Keratinocyte (primary cell): ENCODE measurements around the gene ZBTB20. TPM values are rescaled to one million over a fixed set of nuclear protein-coding genes. Genes with fewer than 3 reads are reported as not detected.

Source experiments
- DNase-seq: peaks from one replicate; pipeline ENCODE4 v3.0.0-alpha.2; 2011; ENCODE audit warnings: low read depth, missing footprints, low spot score
- FAIRE-seq: peaks from 2 replicates; lab custom pipeline; 2011; peaks lifted over from hg19 to GRCh38; lab: Jason Lieb, UNC
- H2AFZ ChIP-seq: 2 replicates; pipeline ENCODE4 v1.6.0; 2012; ENCODE audit warnings: low read length, control low read depth, inconsistent platforms; ENCODE audit not compliant: control insufficient read depth
- H3K27ac ChIP-seq: 2 replicates; pipeline ENCODE4 v1.5.1; 2011; ENCODE audit warnings: low read length; ENCODE audit not compliant: control insufficient read depth, insufficient read depth
- H3K27me3 ChIP-seq: 3 replicates; pipeline ENCODE4 v1.6.0; 2011; ENCODE audit warnings: low read length; ENCODE audit not compliant: control insufficient read depth, insufficient read depth; ENCODE audit errors: extremely low read depth
- H3K36me3 ChIP-seq, 2 experiments: 2 replicates in 1 of 2; 3 replicates in 1 of 2; pipeline ENCODE4 v1.5.1; 2011; ENCODE audit warnings: low read length in 2 of 2, mild to moderate bottlenecking in 1 of 2; ENCODE audit not compliant: control insufficient read depth in 2 of 2, insufficient read depth in 2 of 2; ENCODE audit errors: extremely low read depth in 1 of 2
- H3K4me1 ChIP-seq: 3 replicates; pipeline ENCODE4 v1.5.1; 2011; ENCODE audit warnings: low read length; ENCODE audit not compliant: control insufficient read depth, insufficient read depth; ENCODE audit errors: extremely low read depth
- H3K4me2 ChIP-seq: 3 replicates; pipeline ENCODE4 v1.6.0; 2011; ENCODE audit warnings: low read depth, low read length; ENCODE audit not compliant: control insufficient read depth, insufficient read depth; ENCODE audit errors: extremely low read depth
- H3K4me3 ChIP-seq, 3 experiments: fragments of 200-600 bp in 1 of 3; sonication (generic) in 1 of 3; 2 replicates in 2 of 3; 3 replicates in 1 of 3; pipeline ENCODE4 v1.5.1; 2011 to 2016; ENCODE audit warnings: low read length in 3 of 3, mild to moderate bottlenecking in 3 of 3, control low read depth in 2 of 3, inconsistent platforms in 1 of 3, low read depth in 1 of 3, mixed read lengths in 1 of 3, mixed run types in 1 of 3, moderate library complexity in 1 of 3; ENCODE audit not compliant: control insufficient read depth in 2 of 3, insufficient read depth in 2 of 3; ENCODE audit errors: extremely low read depth in 1 of 3
- H3K79me2 ChIP-seq: 2 replicates; pipeline ENCODE4 v1.6.0; 2012; ENCODE audit warnings: low read length; ENCODE audit not compliant: control insufficient read depth, insufficient read depth
- H3K9ac ChIP-seq: 3 replicates; pipeline ENCODE4 v1.6.0; 2011; ENCODE audit warnings: low read length; ENCODE audit not compliant: control insufficient read depth, insufficient read depth; ENCODE audit errors: extremely low read depth
- H3K9me1 ChIP-seq: 3 replicates; pipeline ENCODE4 v1.6.0; 2011; ENCODE audit warnings: low read length; ENCODE audit not compliant: control insufficient read depth, insufficient read depth; ENCODE audit errors: extremely low read depth
- H3K9me3 ChIP-seq: 2 replicates; pipeline ENCODE4 v1.5.1; 2012; ENCODE audit warnings: low read depth, low read length; ENCODE audit not compliant: control insufficient read depth
- H4K20me1 ChIP-seq: 3 replicates; pipeline ENCODE4 v1.6.0; 2011; ENCODE audit warnings: low read length; ENCODE audit not compliant: control insufficient read depth, insufficient read depth; ENCODE audit errors: extremely low read depth
- EZH2 ChIP-seq: IDR thresholded peaks from one replicate; pipeline ENCODE4 v1.6.1; 2012; ENCODE audit warnings: inconsistent platforms, mild to moderate bottlenecking, low read length, moderate library complexity
- dilution Hi-C: fragments of 300-500 bp; cut with MboI; formaldehyde crosslinking; loops from one replicate; pipeline ENCODE4 v1.7.0; 2020; ENCODE audit warnings: low sequenced_read_pairs; ENCODE audit not compliant: extremely low pct_ligation_motif_present
- polyA plus RNA-seq, 5 experiments: library from polyadenylated mRNA; depleted of rRNA in 3 of 5; stranded (reverse) in 3 of 5; stranded (forward) in 1 of 5; unstranded in 1 of 5; fragments of >200 nt; gene quantifications; 1 replicate in 1 of 5; 2 replicates in 3 of 5; 3 replicates in 1 of 5; pipeline versions ENCODE4 v1.2.1 to v1.2.3, GENCODE V29; 2011 to 2012; ENCODE audit warnings: missing spikeins in 2 of 5, low read depth in 1 of 5, low replicate concordance in 1 of 5
- TF ChIP-seq, protein P1 (sequence below), 3 experiments: IDR thresholded peaks in 1 of 3; conservative IDR thresholded peaks in 1 of 3; optimal IDR thresholded peaks in 1 of 3; 2 replicates in 2 of 3; 3 replicates in 1 of 3; pipeline versions ENCODE3 to v1.5.1; 2011; ENCODE audit warnings: low read length in 3 of 3, mild to moderate bottlenecking in 3 of 3, moderate library complexity in 2 of 3, control low read depth in 1 of 3, inconsistent platforms in 1 of 3; ENCODE audit not compliant: insufficient read depth in 2 of 3; ENCODE audit errors: extremely low read depth in 1 of 3

Gene ZBTB20
- polyA plus RNA-seq, 1 donor (not counting 4 experiments of a cell fraction or from before 2014, with no cell fraction given): 0.52 TPM

DNA sequence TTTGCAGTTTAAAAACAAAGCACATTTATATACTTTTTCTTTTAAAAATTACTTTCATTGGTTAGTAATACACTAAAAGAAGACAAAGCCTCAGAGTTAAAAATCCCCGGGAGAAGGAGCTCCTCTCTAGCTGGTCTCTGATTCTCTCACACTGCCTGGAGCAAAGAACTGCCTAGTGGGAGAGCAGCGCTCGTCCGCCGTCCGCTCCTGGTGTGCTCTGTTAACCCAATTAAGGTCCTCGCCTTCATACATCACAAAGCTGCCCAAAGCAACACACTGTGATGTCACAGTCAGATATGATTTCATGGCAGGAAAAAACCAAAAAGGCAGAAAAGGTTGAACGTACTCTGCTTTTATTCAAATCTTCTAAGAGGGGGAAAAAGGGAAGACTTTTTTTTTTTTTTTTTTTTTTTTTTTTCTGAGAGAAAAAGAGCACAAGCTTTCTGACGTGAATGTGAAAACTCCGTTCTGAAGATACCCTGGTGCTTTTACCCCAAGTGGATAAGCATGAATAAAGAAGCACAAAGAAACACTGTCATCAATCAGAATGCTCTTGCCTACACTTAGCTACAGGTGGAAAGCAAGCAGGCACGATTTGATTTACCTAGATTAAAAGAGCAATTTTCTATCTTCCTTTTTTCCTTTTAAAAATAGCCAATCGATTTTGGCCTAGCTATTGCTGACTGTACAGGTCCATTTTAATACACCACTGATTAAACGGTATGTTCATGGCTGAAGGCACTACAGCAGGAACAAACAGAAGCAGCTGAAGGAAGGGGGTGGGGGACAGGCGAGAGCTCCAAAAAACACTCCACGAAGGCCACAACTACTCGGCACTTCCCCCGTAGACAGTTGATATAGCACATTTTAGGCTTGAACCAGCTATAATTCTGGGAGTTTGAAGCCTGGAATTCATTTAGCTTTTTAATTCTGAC lies 738.1 kb downstream of the ZBTB20 start:
- FAIRE-seq (no peak), DNase-seq (no peak)
- Histone ChIP-seq H2AFZ (no peak overlapping the region), H3K4me3 (no peak overlapping the region), H3K9me1 (no peaks in the 10 kb centered on the region), H3K27me3 (no peaks in the 10 kb centered on the region), H3K79me2 (no peaks in the 10 kb centered on the region), H3K9me3 (no peaks in the 10 kb centered on the region), H3K27ac (no peak overlapping the region), H3K4me2 (no peak overlapping the region), H3K36me3 (no peaks in the 10 kb centered on the region), H3K9ac (no peak overlapping the region), H3K4me1 (no peaks in the 10 kb centered on the region), H4K20me1 (no peaks in the 10 kb centered on the region)
- TF ChIP-seq EZH2: no peak
- TF ChIP-seq, protein P1, sequence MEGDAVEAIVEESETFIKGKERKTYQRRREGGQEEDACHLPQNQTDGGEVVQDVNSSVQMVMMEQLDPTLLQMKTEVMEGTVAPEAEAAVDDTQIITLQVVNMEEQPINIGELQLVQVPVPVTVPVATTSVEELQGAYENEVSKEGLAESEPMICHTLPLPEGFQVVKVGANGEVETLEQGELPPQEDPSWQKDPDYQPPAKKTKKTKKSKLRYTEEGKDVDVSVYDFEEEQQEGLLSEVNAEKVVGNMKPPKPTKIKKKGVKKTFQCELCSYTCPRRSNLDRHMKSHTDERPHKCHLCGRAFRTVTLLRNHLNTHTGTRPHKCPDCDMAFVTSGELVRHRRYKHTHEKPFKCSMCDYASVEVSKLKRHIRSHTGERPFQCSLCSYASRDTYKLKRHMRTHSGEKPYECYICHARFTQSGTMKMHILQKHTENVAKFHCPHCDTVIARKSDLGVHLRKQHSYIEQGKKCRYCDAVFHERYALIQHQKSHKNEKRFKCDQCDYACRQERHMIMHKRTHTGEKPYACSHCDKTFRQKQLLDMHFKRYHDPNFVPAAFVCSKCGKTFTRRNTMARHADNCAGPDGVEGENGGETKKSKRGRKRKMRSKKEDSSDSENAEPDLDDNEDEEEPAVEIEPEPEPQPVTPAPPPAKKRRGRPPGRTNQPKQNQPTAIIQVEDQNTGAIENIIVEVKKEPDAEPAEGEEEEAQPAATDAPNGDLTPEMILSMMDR (optimal IDR thresholded peaks at IDR 0.05 in 1 of 3, IDR thresholded peaks at IDR 0.05 in 1 of 3, conservative IDR thresholded peaks at IDR 0.05 in 1 of 3; ENCODE audit: extremely low read depth in 1 of 3, insufficient read depth in 2 of 3, low read length in 3 of 3): no peak
- dilution Hi-C loops: no loop called here

DNA sequence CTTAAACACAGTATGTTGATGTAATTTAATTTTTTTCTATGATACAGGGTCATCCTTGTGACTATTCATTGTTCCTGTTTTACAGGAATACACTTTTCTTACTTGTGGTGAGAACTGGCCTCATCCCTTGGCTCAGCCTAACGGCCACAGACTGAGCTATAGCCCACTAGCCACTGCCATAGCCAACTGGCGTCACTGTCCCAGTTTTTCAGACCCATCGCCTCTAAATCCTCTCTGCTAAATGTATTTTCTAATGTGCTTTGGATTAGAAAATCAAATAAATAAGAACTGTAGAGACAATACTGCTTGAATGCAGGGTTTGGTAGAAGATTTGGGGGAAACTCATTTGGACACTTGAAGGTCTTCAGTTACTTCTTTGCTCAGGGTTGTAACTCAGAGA lies 740.2 kb downstream of the ZBTB20 start:
- Histone ChIP-seq H3K4me1 (no peaks in the 10 kb centered on the region), H3K4me3 (no peak overlapping the region), H4K20me1 (no peaks in the 10 kb centered on the region), H3K36me3 (no peaks in the 10 kb centered on the region), H3K9ac (no peak overlapping the region), H3K79me2 (no peaks in the 10 kb centered on the region), H3K9me1 (no peaks in the 10 kb centered on the region), H3K27ac (no peak overlapping the region), H3K4me2 (no peak overlapping the region), H3K9me3 (no peaks in the 10 kb centered on the region), H3K27me3 (no peaks in the 10 kb centered on the region), H2AFZ (no peak overlapping the region)
- dilution Hi-C loops: no loop called here
- no peak for FAIRE-seq
- TF ChIP-seq EZH2: no peak
- TF ChIP-seq, protein P1 (optimal IDR thresholded peaks at IDR 0.05 in 1 of 3, IDR thresholded peaks at IDR 0.05 in 1 of 3, conservative IDR thresholded peaks at IDR 0.05 in 1 of 3; ENCODE audit: extremely low read depth in 1 of 3, insufficient read depth in 2 of 3, low read length in 3 of 3): no peak
- no peak for DNase-seq
